ENCODE data around the gene AQP12B.
A peak's percentile ranks its signal among the peaks of the same experiment; 100 is the strongest.

Gene AQP12B

GRCh38 chr2:240650254-240650965 lies 32.3 kb downstream of the AQP12B start:
- FAIRE-seq = no peak
- no peak for TF ChIP-seq POLR2AphosphoS5 (IDR thresholded peaks at IDR 0.05; ENCODE audit: low read depth, low read length)
- no peak for TF ChIP-seq TAF1 (IDR thresholded peaks at IDR 0.05; ENCODE audit: low read depth, low read length)
- TF ChIP-seq SPI1 (IDR thresholded peaks at IDR 0.05; ENCODE audit: low read depth, low read length) = no peak
- TF ChIP-seq POU2F2 (IDR thresholded peaks at IDR 0.05; ENCODE audit: low read depth, low read length) = no peak
- no peak for TF ChIP-seq POLR2A (IDR thresholded peaks at IDR 0.05; ENCODE audit: low read depth, low read length)
- TF ChIP-seq PAX5 (IDR thresholded peaks at IDR 0.05; ENCODE audit: insufficient read depth, low read length, severe bottlenecking) = no peak

GRCh38 chr2:240649331-240649730 lies 33.4 kb downstream of the AQP12B start:
- no peak for DNase-seq (ENCODE audit: insufficient read length, low spot score)
- TF ChIP-seq SPI1 (IDR thresholded peaks at IDR 0.05; ENCODE audit: low read depth, low read length) (no peak), POLR2A (IDR thresholded peaks at IDR 0.05; ENCODE audit: low read depth, low read length) (no peak), POU2F2 (IDR thresholded peaks at IDR 0.05; ENCODE audit: low read depth, low read length) (no peak), PAX5 (IDR thresholded peaks at IDR 0.05; ENCODE audit: insufficient read depth, low read length, severe bottlenecking) (no peak), TAF1 (IDR thresholded peaks at IDR 0.05; ENCODE audit: low read depth, low read length) (no peak), POLR2AphosphoS5 (IDR thresholded peaks at IDR 0.05; ENCODE audit: low read depth, low read length) (no peak)
- FAIRE-seq = no peak

More at GRCh38 chr2:240650254-240650965, 32.3 kb downstream of the AQP12B start:
- DNase-seq (ENCODE audit: insufficient read length, low spot score) = no peak

GRCh38 chr2:240648650-240649275 lies 33.9 kb downstream of the AQP12B start:
- no peak for DNase-seq (ENCODE audit: insufficient read length, low spot score)
- no peak for FAIRE-seq
- no peak for TF ChIP-seq SPI1 (IDR thresholded peaks at IDR 0.05; ENCODE audit: low read depth, low read length)

- no peak for FAIRE-seq
- TF ChIP-seq POLR2A (IDR thresholded peaks at IDR 0.05; ENCODE audit: low read depth, low read length) (no peak), PAX5 (IDR thresholded peaks at IDR 0.05; ENCODE audit: insufficient read depth, low read length, severe bottlenecking) (no peak), POLR2AphosphoS5 (IDR thresholded peaks at IDR 0.05; ENCODE audit: low read depth, low read length) (no peak), POU2F2 (IDR thresholded peaks at IDR 0.05; ENCODE audit: low read depth, low read length) (no peak), TAF1 (IDR thresholded peaks at IDR 0.05; ENCODE audit: low read depth, low read length) (no peak), SPI1 (IDR thresholded peaks at IDR 0.05; ENCODE audit: low read depth, low read length) (no peak)
- DNase-seq (ENCODE audit: insufficient read length, low spot score) = no peak
Measured at GRCh38 chr2:240648155-240648649, 34.5 kb downstream of the AQP12B start.

- FAIRE-seq = no peak
- no peak for DNase-seq (ENCODE audit: insufficient read length, low spot score)
- no peak for TF ChIP-seq SPI1 (IDR thresholded peaks at IDR 0.05; ENCODE audit: low read depth, low read length)
Measured at GRCh38 chr2:240647503-240648154, 35.1 kb downstream of the AQP12B start.

GRCh38 chr2:240646900-240647502 lies 35.7 kb downstream of the AQP12B start:
- DNase-seq (ENCODE audit: insufficient read length, low spot score) (no peak), FAIRE-seq (no peak)
- no peak for TF ChIP-seq TAF1 (IDR thresholded peaks at IDR 0.05; ENCODE audit: low read depth, low read length)
- TF ChIP-seq SPI1 (IDR thresholded peaks at IDR 0.05; ENCODE audit: low read depth, low read length) = no peak
- no peak for TF ChIP-seq POLR2A (IDR thresholded peaks at IDR 0.05; ENCODE audit: low read depth, low read length)
- no peak for TF ChIP-seq POLR2AphosphoS5 (IDR thresholded peaks at IDR 0.05; ENCODE audit: low read depth, low read length)
- no peak for TF ChIP-seq PAX5 (IDR thresholded peaks at IDR 0.05; ENCODE audit: insufficient read depth, low read length, severe bottlenecking)
- no peak for TF ChIP-seq POU2F2 (IDR thresholded peaks at IDR 0.05; ENCODE audit: low read depth, low read length)

GRCh38 chr2:240646176-240646899 lies 36.3 kb downstream of the AQP12B start:
- DNase-seq (ENCODE audit: insufficient read length, low spot score) (peak; percentile 15), FAIRE-seq (no peak)
- TF ChIP-seq POLR2AphosphoS5 (IDR thresholded peaks at IDR 0.05; ENCODE audit: low read depth, low read length) (no peak), POU2F2 (IDR thresholded peaks at IDR 0.05; ENCODE audit: low read depth, low read length) (no peak), PAX5 (IDR thresholded peaks at IDR 0.05; ENCODE audit: insufficient read depth, low read length, severe bottlenecking) (no peak), POLR2A (IDR thresholded peaks at IDR 0.05; ENCODE audit: low read depth, low read length) (no peak), SPI1 (IDR thresholded peaks at IDR 0.05; ENCODE audit: low read depth, low read length) (no peak), TAF1 (IDR thresholded peaks at IDR 0.05; ENCODE audit: low read depth, low read length) (no peak)

- TF ChIP-seq TAF1 (IDR thresholded peaks at IDR 0.05; ENCODE audit: low read depth, low read length) (no peak), POLR2AphosphoS5 (IDR thresholded peaks at IDR 0.05; ENCODE audit: low read depth, low read length) (no peak), PAX5 (IDR thresholded peaks at IDR 0.05; ENCODE audit: insufficient read depth, low read length, severe bottlenecking) (no peak), SPI1 (IDR thresholded peaks at IDR 0.05; ENCODE audit: low read depth, low read length) (no peak), POU2F2 (IDR thresholded peaks at IDR 0.05; ENCODE audit: low read depth, low read length) (no peak), POLR2A (IDR thresholded peaks at IDR 0.05; ENCODE audit: low read depth, low read length) (no peak)
- FAIRE-seq (no peak), DNase-seq (ENCODE audit: insufficient read length, low spot score) (no peak)
Measured at GRCh38 chr2:240645801-240646175, 36.9 kb downstream of the AQP12B start.

- no peak for TF ChIP-seq POLR2A (IDR thresholded peaks at IDR 0.05; ENCODE audit: low read depth, low read length)
- no peak for TF ChIP-seq TAF1 (IDR thresholded peaks at IDR 0.05; ENCODE audit: low read depth, low read length)
- TF ChIP-seq PAX5 (IDR thresholded peaks at IDR 0.05; ENCODE audit: insufficient read depth, low read length, severe bottlenecking) = no peak
- TF ChIP-seq POU2F2 (IDR thresholded peaks at IDR 0.05; ENCODE audit: low read depth, low read length) = no peak
- no peak for TF ChIP-seq POLR2AphosphoS5 (IDR thresholded peaks at IDR 0.05; ENCODE audit: low read depth, low read length)
- TF ChIP-seq SPI1 (IDR thresholded peaks at IDR 0.05; ENCODE audit: low read depth, low read length) = no peak
- no peak for FAIRE-seq
Measured at GRCh38 chr2:240645346-240645745, 37.3 kb downstream of the AQP12B start.

More at GRCh38 chr2:240645346-240645745, 37.3 kb downstream of the AQP12B start:
- DNase-seq (ENCODE audit: insufficient read length, low spot score) = peak; percentile 20

Data from GM12891 (cell line).